Heart left ventricle (tissue), 13 donors: ENCODE measurements around the gene RPL29.

Experiments used
- CTCF ChIP-seq, 12 donors: fragments of 200-600 bp; sonication (generic) in 4 of 12; IDR thresholded peaks; one replicate each; pipeline versions ENCODE4 v1.5.0 to v1.8.0; 2018 to 2022; ENCODE audit warnings: antibody characterized with exemption in 12 of 12, mild to moderate bottlenecking in 5 of 12
- POLR2A ChIP-seq, 2 donors: fragments of 450-650 bp; IDR thresholded peaks; one replicate each; pipeline ENCODE4 v1.6.1; 2017; ENCODE audit warnings: antibody characterized with exemption in 2 of 2, mild to moderate bottlenecking in 2 of 2, moderate library complexity in 2 of 2
- donor health status: ischemic (EF 13 %, LVEDD 7.1; RV severe dilation, severe dysfunction).
- donor health status: DM: no; HTN: yes; CAD: no.
- donor health status: DM: no; HTN: no; CAD: no.
- donor health status: ischemic (EF 25% LVEDD 6.9; RV normal size, moderate dysfunction).
- donor health status: ischemic (EF 25% LVEDD 5.7; RV mildly dilated, moderate dysfunction).
- donor health status: ischemic (EF 35%, LVEDD 5.7; RV mildly dilated, moderate dysfunction).
- donor health status: nonischemic (EF 11% LVEDD 7.7; RV severe dilation, severe dysfunction).
- donor health status: DM: yes; HTN: yes; CAD: no.
- donor health status: PGD.
- donor health status: ischemic (EF 29% LVEDD 5.4; RV normal size, mild dysfunction).
- donor health status: nonischemic (EF 23%, LVEDD 6.1; RV moderate dilation, normal function).

GRCh38 chr3:52026041-52026440 lies 30.3 kb upstream of the RPL29 start:
- TF ChIP-seq POLR2A (IDR thresholded peaks at IDR 0.05) (no peak), CTCF (IDR thresholded peaks at IDR 0.05) (no peak)
